Suprapubic skin (tissue), 3 donors: ENCODE measurements around the gene SLC24A4.

ENCODE experiments used
- CTCF ChIP-seq, 2 donors: fragments of 200-600 bp in 1 of 2; fragments of 450-650 bp in 1 of 2; sonication (generic) in 1 of 2; IDR thresholded peaks; one replicate each; pipeline ENCODE4 v1.5.1; 2016 to 2019; ENCODE audit warnings: antibody characterized with exemption in 2 of 2, mild to moderate bottlenecking in 1 of 2, moderate library complexity in 1 of 2
- POLR2A ChIP-seq, 2 donors: fragments of 450-650 bp; IDR thresholded peaks; one replicate each; pipeline ENCODE4 v1.6.1; 2017; ENCODE audit warnings: antibody characterized with exemption in 2 of 2, mild to moderate bottlenecking in 2 of 2, moderate library complexity in 2 of 2

- no peak for TF ChIP-seq CTCF (IDR thresholded peaks at IDR 0.05)
- TF ChIP-seq POLR2A (IDR thresholded peaks at IDR 0.05): no peak
Observed at GRCh38 chr14:92280554-92281262, 42.3 kb upstream of the SLC24A4 start.
